ENCODE measurements around the gene PATZ1. TPM values are rescaled to one million over a fixed set of nuclear protein-coding genes. Genes with fewer than 3 reads are reported as not detected.

The PATZ1 gene
- total RNA-seq, 2 experiments from 2014 or later = 49.2 to 53.4 TPM

- ChIA-PET CTCF (ENCODE audit: unreplicated experiment) (no interaction called here), POLR2A (no interaction called here)
- Histone ChIP-seq H3K9me2 (ENCODE audit: insufficient read depth, low read length) (no peaks in the 10 kb centered on the region), H3K79me2 (ENCODE audit: insufficient read depth, low read depth, low read length) (no peaks in the 10 kb centered on the region; the same call in 1 of the 2 replicates), H3K9me3 (ENCODE audit: low read length) (no peaks in the 10 kb centered on the region), H3K27ac (ENCODE audit: low read depth, low read length, poor library complexity, severe bottlenecking) (no peak overlapping the region), H3K4me2 (ENCODE audit: low read length) (no peak overlapping the region), H3K4me3 (ENCODE audit: low read depth, low read length, poor library complexity, severe bottlenecking) (no peak overlapping the region), H4K20me1 (ENCODE audit: insufficient read depth, low read length) (no peaks in the 10 kb centered on the region), H2AFZ (ENCODE audit: low read length) (no peak overlapping the region), H3K4me1 (ENCODE audit: insufficient read depth, low read length, poor library complexity, severe bottlenecking) (no peaks in the 10 kb centered on the region), H3K36me3 (ENCODE audit: insufficient read depth, low read length) (peaks cover 97% of the 10 kb centered on the region)
- intact Hi-C loops (cut with micrococcal nuclease; ENCODE audit: unreplicated experiment) = no loop called here
- no TSS peak for BruUV-seq (replicated peaks)
- no peak for DNase-seq (ENCODE audit: low spot score)
- TF ChIP-seq EZH2phosphoT487 (IDR thresholded peaks at IDR 0.05; ENCODE audit: borderline replicate concordance, low read depth, low read length) = no peak
- TF ChIP-seq, protein P1, sequence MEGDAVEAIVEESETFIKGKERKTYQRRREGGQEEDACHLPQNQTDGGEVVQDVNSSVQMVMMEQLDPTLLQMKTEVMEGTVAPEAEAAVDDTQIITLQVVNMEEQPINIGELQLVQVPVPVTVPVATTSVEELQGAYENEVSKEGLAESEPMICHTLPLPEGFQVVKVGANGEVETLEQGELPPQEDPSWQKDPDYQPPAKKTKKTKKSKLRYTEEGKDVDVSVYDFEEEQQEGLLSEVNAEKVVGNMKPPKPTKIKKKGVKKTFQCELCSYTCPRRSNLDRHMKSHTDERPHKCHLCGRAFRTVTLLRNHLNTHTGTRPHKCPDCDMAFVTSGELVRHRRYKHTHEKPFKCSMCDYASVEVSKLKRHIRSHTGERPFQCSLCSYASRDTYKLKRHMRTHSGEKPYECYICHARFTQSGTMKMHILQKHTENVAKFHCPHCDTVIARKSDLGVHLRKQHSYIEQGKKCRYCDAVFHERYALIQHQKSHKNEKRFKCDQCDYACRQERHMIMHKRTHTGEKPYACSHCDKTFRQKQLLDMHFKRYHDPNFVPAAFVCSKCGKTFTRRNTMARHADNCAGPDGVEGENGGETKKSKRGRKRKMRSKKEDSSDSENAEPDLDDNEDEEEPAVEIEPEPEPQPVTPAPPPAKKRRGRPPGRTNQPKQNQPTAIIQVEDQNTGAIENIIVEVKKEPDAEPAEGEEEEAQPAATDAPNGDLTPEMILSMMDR (conservative IDR thresholded peaks at IDR 0.05; ENCODE audit: low read length) = no peak
Measured at GRCh38 chr22:31329029-31329428, 17.1 kb downstream of the PATZ1 start.

- TF ChIP-seq, protein P1 (conservative IDR thresholded peaks at IDR 0.05; ENCODE audit: low read length) = no peak
- TF ChIP-seq EZH2phosphoT487 (IDR thresholded peaks at IDR 0.05; ENCODE audit: borderline replicate concordance, low read depth, low read length) = no peak
- intact Hi-C loops (cut with micrococcal nuclease; ENCODE audit: unreplicated experiment) = no loop called here
- Histone ChIP-seq H4K20me1 (ENCODE audit: insufficient read depth, low read length) (no peaks in the 10 kb centered on the region), H3K79me2 (ENCODE audit: insufficient read depth, low read depth, low read length) (no peaks in the 10 kb centered on the region; the same call in 1 of the 2 replicates), H3K27ac (ENCODE audit: low read depth, low read length, poor library complexity, severe bottlenecking) (no peak overlapping the region), H3K4me3 (ENCODE audit: low read depth, low read length, poor library complexity, severe bottlenecking) (no peak overlapping the region), H3K4me1 (ENCODE audit: insufficient read depth, low read length, poor library complexity, severe bottlenecking) (no peaks in the 10 kb centered on the region), H3K4me2 (ENCODE audit: low read length) (no peak overlapping the region), H3K36me3 (ENCODE audit: insufficient read depth, low read length) (peaks cover 96% of the 10 kb centered on the region), H3K9me2 (ENCODE audit: insufficient read depth, low read length) (no peaks in the 10 kb centered on the region), H3K9me3 (ENCODE audit: low read length) (no peaks in the 10 kb centered on the region), H2AFZ (ENCODE audit: low read length) (no peak overlapping the region)
- CTCF ChIA-PET (ENCODE audit: unreplicated experiment) = no interaction called here
- POLR2A ChIA-PET = no interaction called here
- DNase-seq (ENCODE audit: low spot score) = no peak
- no TSS peak for BruUV-seq (replicated peaks)
Measured at GRCh38 chr22:31328544-31328960, 17.6 kb downstream of the PATZ1 start.

GRCh38 chr22:31327806-31328543, 18.2 kb downstream of the PATZ1 start:
- BruUV-seq (replicated peaks) = no TSS peak
- CTCF ChIA-PET (ENCODE audit: unreplicated experiment) = no interaction called here

More at GRCh38 chr22:31327806-31328543, 18.2 kb downstream of the PATZ1 start:
- Histone ChIP-seq H3K27ac (ENCODE audit: low read depth, low read length, poor library complexity, severe bottlenecking) (no peak overlapping the region), H3K9me2 (ENCODE audit: insufficient read depth, low read length) (no peaks in the 10 kb centered on the region), H4K20me1 (ENCODE audit: insufficient read depth, low read length) (no peaks in the 10 kb centered on the region), H3K9me3 (ENCODE audit: low read length) (no peaks in the 10 kb centered on the region), H3K4me3 (ENCODE audit: low read depth, low read length, poor library complexity, severe bottlenecking) (no peak overlapping the region), H2AFZ (ENCODE audit: low read length) (no peak overlapping the region), H3K79me2 (ENCODE audit: insufficient read depth, low read depth, low read length) (no peaks in the 10 kb centered on the region; the same call in 1 of the 2 replicates), H3K4me1 (ENCODE audit: insufficient read depth, low read length, poor library complexity, severe bottlenecking) (no peaks in the 10 kb centered on the region), H3K4me2 (ENCODE audit: low read length) (no peak overlapping the region), H3K36me3 (ENCODE audit: insufficient read depth, low read length) (peaks cover 96% of the 10 kb centered on the region)
- no peak for TF ChIP-seq EZH2phosphoT487 (IDR thresholded peaks at IDR 0.05; ENCODE audit: borderline replicate concordance, low read depth, low read length)
- TF ChIP-seq, protein P1 (conservative IDR thresholded peaks at IDR 0.05; ENCODE audit: low read length) = no peak
- POLR2A ChIA-PET = interaction anchor here (0.6 kb wide), 1 partner anchor 305 kb away, joined by 3 read pairs; no protein-coding TSS in a partner anchor
- intact Hi-C loops (cut with micrococcal nuclease; ENCODE audit: unreplicated experiment) = no loop called here
- no peak for DNase-seq (ENCODE audit: low spot score)

All from OCI-LY7 (cell line).